A673 (cell line): ENCODE data around the gene LRRC2. TPM values are rescaled to one million over a fixed set of nuclear protein-coding genes. Genes with fewer than 3 reads are reported as not detected.
"Not testable (repeated sequence)": the region's sequence is repeated elsewhere in the genome, so short reads cannot be mapped to it uniquely, and the experiment has no call there.

Experiments used
- BruUV-seq: library from RNA; stranded (reverse); fragments of 400-500 nt; replicated peaks from 2 replicates; lab custom pipeline; 2021; lab: Mats Ljungman, UMichigan
- CTCF ChIA-PET: fragments of 300-600 bp; sonication (Branson Sonifier 250); formaldehyde crosslinking; loops from one replicate; lab custom pipeline; 2022; ENCODE audit warnings: antibody characterized with exemption; lab: Charles Lee
- POLR2A ChIA-PET: fragments of 300-600 bp; sonication (Branson Sonifier 250); formaldehyde crosslinking; loops from one replicate; lab custom pipeline; 2022; ENCODE audit warnings: antibody characterized with exemption; ENCODE audit not compliant: low non-redundant PET; lab: Charles Lee
- DNase-seq: peaks from one replicate; pipeline ENCODE4 v3.0.0-alpha.2; 2015; ENCODE audit warnings: low spot score
- H3K27ac ChIP-seq: fragments of 200-600 bp; sonication (generic); 2 replicates; pipeline ENCODE4 v1.5.1; 2016; ENCODE audit warnings: mixed run types, low read depth, mild to moderate bottlenecking, mixed read lengths, antibody characterized with exemption, low read length; ENCODE audit not compliant: poor library complexity, severe bottlenecking
- H3K27me3 ChIP-seq: fragments of 200-600 bp; sonication (generic); replicated peaks from 2 replicates; pipeline ENCODE4 v1.6.1; 2017; ENCODE audit warnings: mixed run types, low read depth, mild to moderate bottlenecking, mixed read lengths, antibody characterized with exemption, low read length; ENCODE audit not compliant: insufficient read depth, poor library complexity
- H3K36me3 ChIP-seq: fragments of 200-600 bp; sonication (generic); 2 replicates; pipeline ENCODE4 v1.6.1; 2016; ENCODE audit warnings: mixed run types, mild to moderate bottlenecking, mixed read lengths, antibody characterized with exemption, low read length; ENCODE audit not compliant: insufficient read depth, poor library complexity, severe bottlenecking
- H3K4me1 ChIP-seq: fragments of 200-600 bp; sonication (generic); 2 replicates; pipeline ENCODE4 v1.6.1; 2017; ENCODE audit warnings: mixed run types, mild to moderate bottlenecking, mixed read lengths, antibody characterized with exemption, low read length; ENCODE audit not compliant: insufficient read depth, poor library complexity, severe bottlenecking
- H3K4me3 ChIP-seq: fragments of 200-600 bp; sonication (generic); 2 replicates; pipeline ENCODE4 v1.5.1; 2016; ENCODE audit warnings: low read depth, mixed run types, mild to moderate bottlenecking, mixed read lengths, low read length; ENCODE audit not compliant: poor library complexity, severe bottlenecking
- H3K9me3 ChIP-seq: fragments of 200-600 bp; sonication (generic); 2 replicates; pipeline ENCODE4 v1.6.1; 2016; ENCODE audit warnings: mixed run types, low read depth, mild to moderate bottlenecking, mixed read lengths, antibody characterized with exemption, low read length; ENCODE audit not compliant: poor library complexity, severe bottlenecking
- CTCF ChIP-seq: fragments of 300-800, 200-600 bp; sonication (generic); conservative IDR thresholded peaks from 2 replicates; pipeline ENCODE4 v1.5.1; 2017; ENCODE audit warnings: low read depth, mild to moderate bottlenecking, antibody characterized with exemption, low read length, moderate library complexity, mixed read lengths
- EZH2 ChIP-seq: fragments of 200-600 bp; sonication (generic); IDR thresholded peaks from 2 replicates; pipeline ENCODE4 v1.6.1; 2017; ENCODE audit warnings: borderline replicate concordance, low read depth, mild to moderate bottlenecking, mixed read lengths, antibody characterized with exemption, low read length; ENCODE audit not compliant: poor library complexity, severe bottlenecking
- intact Hi-C: fragments of 100-400 bp; cut with micrococcal nuclease; formaldehyde crosslinking; loops from one replicate; pipeline ENCODE4 v1.10.0; 2022; ENCODE audit not compliant: unreplicated experiment
- total RNA-seq: library from RNA; stranded (reverse); gene quantifications from 2 replicates; pipeline ENCODE4 v1.2.3, GENCODE V29; 2021

Gene LRRC2
- total RNA-seq, 1 experiment from 2014 or later: 0.28 TPM

- no peaks in the 10 kb centered on the region for H3K9me3 ChIP-seq
- CTCF ChIA-PET: no interaction called here
- POLR2A ChIA-PET: no interaction called here
- H3K4me1 ChIP-seq: no peaks in the 10 kb centered on the region
- H3K27ac ChIP-seq: no peak overlapping the region
- no peaks in the 10 kb centered on the region for H3K36me3 ChIP-seq
- TF ChIP-seq EZH2: no peak
- H3K4me3 ChIP-seq: no peak overlapping the region
- DNase-seq: no peak
- H3K27me3 ChIP-seq: no peaks in the 10 kb centered on the region
- BruUV-seq: no TSS peak
- intact Hi-C loops: no loop called here
Observed at GRCh38 chr3:46539443-46540005, 26.6 kb downstream of the LRRC2 start.

- POLR2A ChIA-PET: no interaction called here
- H3K27ac ChIP-seq: no peak overlapping the region
- intact Hi-C loops: no loop called here
- CTCF ChIA-PET: no interaction called here
- H3K4me3 ChIP-seq: no peak overlapping the region
- TF ChIP-seq CTCF: no peak
- no peak for TF ChIP-seq EZH2
- no peaks in the 10 kb centered on the region for H3K4me1 ChIP-seq
- peak; percentile 44 for DNase-seq
- no peaks in the 10 kb centered on the region for H3K9me3 ChIP-seq
- no TSS peak for BruUV-seq
- no peaks in the 10 kb centered on the region for H3K27me3 ChIP-seq
- H3K36me3 ChIP-seq: no peaks in the 10 kb centered on the region
Observed at GRCh38 chr3:46538803-46539442, 27.2 kb downstream of the LRRC2 start.

GRCh38 chr3:46538425-46538802 lies 27.7 kb downstream of the LRRC2 start:
- DNase-seq, H3K4me1 ChIP-seq, BruUV-seq, H3K36me3 ChIP-seq, CTCF ChIA-PET, POLR2A ChIA-PET, intact Hi-C loops, H3K4me3 ChIP-seq, H3K27ac ChIP-seq, H3K9me3 ChIP-seq, H3K27me3 ChIP-seq: not testable (repeated sequence)

- Histone ChIP-seq H3K9me3 (no peaks in the 10 kb centered on the region), H3K27me3 (no peaks in the 10 kb centered on the region), H3K4me1 (no peaks in the 10 kb centered on the region), H3K36me3 (no peaks in the 10 kb centered on the region), H3K4me3 (no peak overlapping the region), H3K27ac (no peak overlapping the region)
- CTCF ChIA-PET: no interaction called here
- intact Hi-C loops: no loop called here
- DNase-seq: no peak
- POLR2A ChIA-PET: no interaction called here
- TF ChIP-seq EZH2: no peak
- no peak for TF ChIP-seq CTCF
- BruUV-seq: no TSS peak
Observed at GRCh38 chr3:46537779-46538178, 28.3 kb downstream of the LRRC2 start.
